WERI-Rb-1 (cell line): ENCODE results near the gene FBXW8.

Source experiments
- DNase-seq: peaks from one replicate; pipeline ENCODE4 v3.0.0-alpha.2; 2020
- H3K27ac ChIP-seq: fragments of 250-450 bp; sonication (Bioruptor Pico); 2 replicates; pipeline ENCODE4 v1.5.1; 2020; ENCODE audit warnings: mild to moderate bottlenecking, moderate library complexity
- H3K27me3 ChIP-seq: fragments of 250-450 bp; sonication (Bioruptor Pico); 2 replicates; pipeline ENCODE4 v1.5.1; 2021; ENCODE audit warnings: mild to moderate bottlenecking, low read depth, moderate library complexity; ENCODE audit not compliant: insufficient read depth, severe bottlenecking
- H3K36me3 ChIP-seq: fragments of 250-450 bp; sonication (Bioruptor Pico); 2 replicates; pipeline ENCODE4 v1.5.1; 2020; ENCODE audit warnings: mild to moderate bottlenecking, moderate library complexity
- H3K4me3 ChIP-seq: 2 replicates; pipeline ENCODE4 v1.5.1; 2011; ENCODE audit warnings: low read depth, mild to moderate bottlenecking, control low read depth, low read length
- H3K9me3 ChIP-seq: fragments of 250-450 bp; sonication (Bioruptor Pico); 2 replicates; pipeline ENCODE4 v1.5.1; 2021; ENCODE audit warnings: mild to moderate bottlenecking, moderate library complexity; ENCODE audit not compliant: severe bottlenecking
- CTCF ChIP-seq: IDR thresholded peaks from 2 replicates; pipeline ENCODE4 v1.5.1; 2011; ENCODE audit warnings: low read depth, mild to moderate bottlenecking, control low read depth, inconsistent platforms, low read length

Gene FBXW8

GRCh38 chr12:116934908-116935705 is 24.4 kb downstream of the FBXW8 start:
- Histone ChIP-seq H3K27me3 (no peaks in the 10 kb centered on the region), H3K36me3 (peaks cover 18% of the 10 kb centered on the region), H3K4me3 (no peak overlapping the region), H3K9me3 (no peaks in the 10 kb centered on the region), H3K27ac (no peak overlapping the region)
- no peak for DNase-seq
- no peak for TF ChIP-seq CTCF

- H3K36me3 ChIP-seq: peaks cover 19% of the 10 kb centered on the region; the same call in 1 of the 2 replicates
- H3K27ac ChIP-seq: no peak overlapping the region
- TF ChIP-seq CTCF: no peak
- no peak overlapping the region for H3K4me3 ChIP-seq
- H3K27me3 ChIP-seq: no peaks in the 10 kb centered on the region
- no peaks in the 10 kb centered on the region for H3K9me3 ChIP-seq
- DNase-seq: no peak
These were observed 26.9 kb downstream of the FBXW8 start for GRCh38 chr12:116937640-116938039.

GRCh38 chr12:116939734-116940133 is 29.0 kb downstream of the FBXW8 start:
- DNase-seq: peak; percentile 29
- Histone ChIP-seq H3K36me3 (peaks cover 19% of the 10 kb centered on the region; the same call in 1 of the 2 replicates), H3K27ac (0 out of 2 replicates have a peak overlapping the region, but pooled peaks have one; percentile 29), H3K27me3 (no peaks in the 10 kb centered on the region), H3K4me3 (no peak overlapping the region), H3K9me3 (peaks cover 3% of the 10 kb centered on the region)
- no peak for TF ChIP-seq CTCF

GRCh38 chr12:116941188-116941587 is 30.4 kb downstream of the FBXW8 start:
- H3K27ac ChIP-seq: no peak overlapping the region
- no peaks in the 10 kb centered on the region for H3K27me3 ChIP-seq
- no peak for DNase-seq
- H3K4me3 ChIP-seq: no peak overlapping the region
- no peak for TF ChIP-seq CTCF
- peaks cover 3% of the 10 kb centered on the region for H3K9me3 ChIP-seq
- peaks cover 15% of the 10 kb centered on the region for H3K36me3 ChIP-seq

- no peak for DNase-seq
- Histone ChIP-seq H3K27ac (no peak overlapping the region), H3K27me3 (no peaks in the 10 kb centered on the region), H3K9me3 (peaks cover 3% of the 10 kb centered on the region), H3K36me3 (peaks cover 16% of the 10 kb centered on the region), H3K4me3 (no peak overlapping the region)
- no peak for TF ChIP-seq CTCF
These were observed 32.9 kb downstream of the FBXW8 start for GRCh38 chr12:116943419-116944372.
